ENCODE data around the gene PPM1F.
"Not testable (repeated sequence)": the region's sequence is repeated elsewhere in the genome, so short reads cannot be mapped to it uniquely, and the experiment has no call there.

Gene PPM1F

GRCh38 chr22:21943571-21944448, 8.8 kb downstream of the PPM1F start:
- ATAC-seq (ENCODE audit: low read depth) (no peak), DNase-seq (ENCODE audit: low spot score) (no peak)
- Histone ChIP-seq H3K9me3 (ENCODE audit: severe bottlenecking) (peaks cover 6% of the 10 kb centered on the region), H3K4me1 (ENCODE audit: insufficient read depth, poor library complexity, severe bottlenecking) (peaks cover 24% of the 10 kb centered on the region), H3K4me3 (ENCODE audit: severe bottlenecking) (no peak overlapping the region), H3K36me3 (ENCODE audit: low read depth) (peaks cover 19% of the 10 kb centered on the region), H3K27ac (ENCODE audit: poor library complexity, severe bottlenecking) (peak overlapping the region; percentile 82), H3K27me3 (ENCODE audit: insufficient read depth, poor library complexity, severe bottlenecking) (no peaks in the 10 kb centered on the region)
- no peak for TF ChIP-seq CTCF (IDR thresholded peaks at IDR 0.05; ENCODE audit: poor library complexity, severe bottlenecking)

DNA sequence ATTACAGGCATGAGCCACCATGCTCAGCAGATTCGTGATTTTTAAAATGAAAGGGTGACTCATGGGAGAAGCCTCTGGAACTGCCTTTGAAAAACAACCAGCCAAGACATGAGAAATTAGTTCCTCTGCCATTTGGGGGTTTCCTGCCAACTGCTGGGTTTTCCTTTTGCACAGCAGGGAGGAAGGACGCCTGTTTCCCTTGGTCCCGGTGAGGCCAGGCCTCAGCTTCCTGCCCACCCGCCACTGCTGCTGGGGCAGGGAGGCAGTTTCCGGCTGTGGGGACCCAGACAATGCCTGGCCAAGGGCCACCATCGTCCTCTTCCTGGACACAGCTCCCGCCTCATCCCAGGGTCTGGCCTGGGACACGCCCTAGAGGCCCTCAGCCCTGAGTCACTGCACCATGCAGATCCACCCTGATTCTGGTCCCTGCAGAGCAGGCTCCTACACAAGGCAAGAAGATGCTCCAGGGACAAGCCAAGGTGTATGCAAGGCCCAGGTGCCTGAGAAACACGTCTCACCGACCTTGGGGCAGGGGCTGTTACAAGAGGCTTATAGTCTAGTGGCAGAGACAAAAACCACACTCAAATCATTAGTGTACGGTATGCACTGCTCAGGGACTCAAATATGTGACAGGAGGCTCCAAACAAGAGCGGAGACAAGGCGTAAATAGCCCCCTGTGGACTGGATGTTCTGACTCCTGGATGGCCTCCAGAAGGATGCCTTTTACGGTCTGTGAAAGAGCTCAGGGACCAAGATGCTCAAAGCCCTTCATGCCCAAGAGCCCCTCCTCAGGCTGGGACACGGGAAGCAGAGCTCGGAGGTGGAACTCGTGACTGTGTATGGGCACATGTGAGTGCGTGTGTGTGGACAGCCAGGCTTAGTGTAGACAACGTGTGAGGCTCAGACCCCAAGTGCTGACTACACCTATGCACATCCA, 10.0 kb downstream of the PPM1F start:
- peak; percentile 73 for ATAC-seq (ENCODE audit: low read depth)
- no peak for DNase-seq (ENCODE audit: low spot score)
- Histone ChIP-seq H3K4me3 (ENCODE audit: severe bottlenecking) (no peak overlapping the region), H3K36me3 (ENCODE audit: low read depth) (peaks cover 20% of the 10 kb centered on the region), H3K9me3 (ENCODE audit: severe bottlenecking) (peaks cover 3% of the 10 kb centered on the region), H3K27me3 (ENCODE audit: insufficient read depth, poor library complexity, severe bottlenecking) (no peaks in the 10 kb centered on the region), H3K4me1 (ENCODE audit: insufficient read depth, poor library complexity, severe bottlenecking) (peaks cover 23% of the 10 kb centered on the region), H3K27ac (ENCODE audit: poor library complexity, severe bottlenecking) (peak overlapping the region; percentile 82)
- TF ChIP-seq CTCF (IDR thresholded peaks at IDR 0.05; ENCODE audit: poor library complexity, severe bottlenecking): no peak

DNA sequence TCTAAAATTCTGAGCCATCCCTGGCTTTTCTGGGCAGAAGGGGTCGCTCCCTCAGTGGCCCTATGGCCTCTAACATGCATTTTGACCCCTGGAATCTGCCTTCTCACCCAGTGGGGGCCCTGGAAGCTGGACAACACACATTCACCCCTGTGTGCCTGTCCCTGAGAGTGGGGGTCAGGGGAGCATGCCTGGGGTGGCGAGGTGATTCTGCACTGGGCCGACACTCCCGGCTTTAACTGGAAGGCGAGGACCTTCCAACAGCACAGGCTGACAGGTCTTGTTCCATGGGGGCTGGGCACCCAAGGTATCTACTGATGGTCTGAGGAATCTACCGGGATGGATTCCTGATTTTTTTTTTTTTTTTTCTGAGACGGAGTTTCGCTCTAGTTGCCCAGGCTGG, 10.7 kb downstream of the PPM1F start:
- Histone ChIP-seq H3K27ac (ENCODE audit: poor library complexity, severe bottlenecking) (peak overlapping the region; percentile 82), H3K27me3 (ENCODE audit: insufficient read depth, poor library complexity, severe bottlenecking) (no peaks in the 10 kb centered on the region), H3K9me3 (ENCODE audit: severe bottlenecking) (no peaks in the 10 kb centered on the region), H3K4me3 (ENCODE audit: severe bottlenecking) (no peak overlapping the region), H3K36me3 (ENCODE audit: low read depth) (peaks cover 24% of the 10 kb centered on the region), H3K4me1 (ENCODE audit: insufficient read depth, poor library complexity, severe bottlenecking) (peaks cover 24% of the 10 kb centered on the region)
- no peak for DNase-seq (ENCODE audit: low spot score)
- no peak for TF ChIP-seq CTCF (IDR thresholded peaks at IDR 0.05; ENCODE audit: poor library complexity, severe bottlenecking)
- ATAC-seq (ENCODE audit: low read depth): no peak

DNA sequence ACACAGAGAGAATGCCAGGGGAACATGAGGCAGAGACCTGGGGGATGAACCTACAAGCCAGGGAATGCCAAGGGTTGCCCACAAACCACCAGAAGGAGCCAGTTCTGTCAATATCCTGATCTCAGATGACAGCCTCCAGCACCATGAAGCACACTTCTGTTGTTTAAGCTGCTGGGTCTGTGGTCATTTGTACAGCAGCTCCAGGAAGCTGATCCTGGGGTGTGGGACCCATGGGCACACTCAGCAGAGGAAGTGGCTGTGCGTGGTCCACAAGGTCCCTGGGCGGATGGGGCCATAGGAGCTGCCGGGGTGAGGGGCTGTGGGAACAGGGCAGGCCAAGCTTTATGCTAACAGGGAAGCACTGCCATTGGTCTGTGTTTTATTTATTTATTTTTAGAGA, 12.1 kb downstream of the PPM1F start:
- no peak for DNase-seq (ENCODE audit: low spot score)
- H3K27ac ChIP-seq (ENCODE audit: poor library complexity, severe bottlenecking): no peak overlapping the region
- TF ChIP-seq CTCF (IDR thresholded peaks at IDR 0.05; ENCODE audit: poor library complexity, severe bottlenecking): no peak
- H3K4me3 ChIP-seq (ENCODE audit: severe bottlenecking): no peak overlapping the region
- peaks cover 34% of the 10 kb centered on the region for H3K36me3 ChIP-seq (ENCODE audit: low read depth)
- ATAC-seq (ENCODE audit: low read depth): no peak
- H3K27me3 ChIP-seq (ENCODE audit: insufficient read depth, poor library complexity, severe bottlenecking): no peaks in the 10 kb centered on the region
- no peaks in the 10 kb centered on the region for H3K9me3 ChIP-seq (ENCODE audit: severe bottlenecking)
- H3K4me1 ChIP-seq (ENCODE audit: insufficient read depth, poor library complexity, severe bottlenecking): peaks cover 27% of the 10 kb centered on the region

DNA sequence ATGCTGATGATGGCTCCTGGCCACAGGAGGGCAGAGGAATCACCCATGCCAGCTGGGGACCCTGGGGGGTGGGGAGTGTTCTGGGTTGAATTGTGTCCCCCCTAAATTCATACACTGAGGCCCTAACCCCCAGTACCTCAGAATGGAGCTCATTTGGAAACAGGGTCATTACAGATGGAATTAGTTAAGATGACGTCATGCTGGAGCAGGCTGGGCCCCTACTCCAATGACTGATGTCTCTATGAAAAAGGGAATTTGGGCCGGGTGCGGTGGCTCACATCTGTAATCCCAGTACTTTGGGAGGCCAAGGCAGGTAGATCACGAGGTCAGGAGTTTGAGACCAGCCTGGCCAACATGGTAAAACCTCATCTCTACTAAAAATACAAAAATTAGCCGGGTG, 12.7 kb downstream of the PPM1F start:
- H3K27ac ChIP-seq (ENCODE audit: poor library complexity, severe bottlenecking); H3K27me3 ChIP-seq (ENCODE audit: insufficient read depth, poor library complexity, severe bottlenecking); DNase-seq (ENCODE audit: low spot score); H3K4me3 ChIP-seq (ENCODE audit: severe bottlenecking); H3K9me3 ChIP-seq (ENCODE audit: severe bottlenecking); ATAC-seq (ENCODE audit: low read depth): not testable (repeated sequence)
- peaks cover 34% of the 10 kb centered on the region for H3K36me3 ChIP-seq (ENCODE audit: low read depth)
- H3K4me1 ChIP-seq (ENCODE audit: insufficient read depth, poor library complexity, severe bottlenecking): peaks cover 27% of the 10 kb centered on the region
